ENCODE data around the gene P2RX1.

P2RX1 gene

DNA sequence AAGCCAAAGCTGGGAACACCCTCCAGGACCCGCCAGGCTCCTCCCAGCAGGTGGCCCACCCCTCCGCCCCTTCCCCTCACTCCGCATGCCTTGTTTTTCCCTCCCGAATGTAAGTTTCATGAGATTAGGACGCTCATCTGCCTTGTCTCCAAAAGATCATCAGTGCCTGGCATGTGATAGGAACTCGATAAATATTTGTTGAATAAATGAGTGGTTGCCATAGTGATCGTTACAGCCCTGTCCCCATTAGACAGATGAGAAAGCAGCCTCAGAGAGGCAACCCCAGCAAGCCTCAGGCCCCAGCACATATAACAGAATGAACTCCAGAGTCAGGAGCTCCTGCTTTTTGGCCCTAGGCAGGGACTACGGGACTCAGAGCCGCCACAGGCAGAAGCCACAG lies 28.5 kb downstream of the P2RX1 start:
- no peak for DNase-seq (ENCODE audit: low spot score)

DNA sequence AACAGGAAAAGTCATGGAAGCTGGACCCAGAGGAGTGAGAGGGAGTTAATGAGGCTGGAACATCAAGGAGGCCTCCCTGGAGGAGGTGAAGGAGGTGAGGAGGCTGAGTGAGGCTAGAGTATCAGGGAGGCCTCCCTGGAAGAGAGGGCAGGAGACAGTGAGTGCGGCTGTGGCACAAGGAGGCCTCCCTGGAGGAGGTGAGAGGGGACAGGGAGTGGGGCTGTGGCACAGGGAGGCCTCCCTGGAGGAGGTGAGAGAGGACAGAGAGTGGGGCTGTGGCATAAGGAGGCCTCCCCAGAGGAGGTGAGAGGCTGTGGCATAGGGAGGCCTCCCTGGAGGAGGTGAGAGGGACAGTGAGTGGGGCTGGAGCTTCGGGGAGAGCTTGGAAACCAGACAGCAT lies 28.9 kb downstream of the P2RX1 start:
- DNase-seq (ENCODE audit: low spot score): no peak

DNA sequence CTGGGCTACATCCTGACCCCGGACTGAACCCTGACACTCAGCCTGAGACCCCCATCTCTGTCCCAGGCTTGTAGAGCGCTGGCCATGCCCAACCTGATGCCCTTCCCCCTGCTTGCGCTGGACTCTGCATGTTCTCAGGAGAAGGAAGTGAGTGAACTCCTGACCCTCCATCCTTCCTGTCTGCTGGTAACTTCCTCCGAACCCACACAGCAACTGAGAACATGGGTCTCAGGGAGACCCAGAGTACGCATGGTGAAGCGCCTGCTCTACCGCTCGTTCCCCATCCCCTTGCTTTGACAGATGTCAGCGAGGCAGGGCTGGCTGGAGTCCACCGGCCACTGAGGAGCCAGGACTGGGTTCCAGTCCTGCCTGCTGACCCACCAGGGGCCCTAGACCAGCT lies 29.5 kb downstream of the P2RX1 start:
- no peak for DNase-seq (ENCODE audit: low spot score)

DNA sequence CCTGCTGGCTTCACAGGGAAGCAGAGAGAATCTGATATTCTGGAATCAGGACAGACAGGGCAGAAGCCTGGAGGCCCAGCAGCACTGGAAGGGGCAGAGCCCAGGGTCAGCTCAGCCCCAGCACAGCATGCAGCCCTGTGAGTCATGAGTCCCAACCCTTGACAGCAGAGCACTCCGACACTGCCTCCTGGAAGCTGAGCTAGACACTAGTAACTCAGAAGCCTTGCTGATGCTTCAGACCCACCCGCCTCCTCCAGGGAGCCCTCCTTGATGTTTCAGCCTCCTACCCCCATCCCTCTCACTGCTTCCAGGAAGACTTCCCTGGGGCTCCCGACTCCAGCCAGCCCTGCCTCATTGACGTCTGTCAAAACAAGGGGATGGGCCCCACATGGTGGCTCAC lies 30.3 kb downstream of the P2RX1 start:
- no peak for DNase-seq (ENCODE audit: low spot score)

DNA sequence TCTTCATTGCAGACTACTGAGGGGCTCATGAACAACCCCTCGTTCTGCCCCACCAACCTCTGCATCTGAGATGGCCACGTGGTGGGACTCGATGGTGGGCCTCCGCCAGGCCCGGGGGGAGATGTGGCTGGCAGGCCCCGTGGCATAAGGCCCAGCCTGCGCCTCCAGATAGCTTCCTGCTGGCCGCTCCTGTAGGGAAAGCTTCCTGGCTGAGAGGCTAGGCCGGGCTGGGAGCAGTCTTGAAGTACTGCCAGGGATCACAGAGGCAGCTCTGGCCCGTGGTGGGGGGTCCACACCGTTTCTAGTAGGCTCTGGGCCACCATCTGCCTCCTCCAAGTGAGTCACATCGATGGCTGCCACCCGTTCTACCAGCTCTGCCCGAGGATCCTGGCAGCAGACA lies 31.0 kb downstream of the P2RX1 start:
- no peak for DNase-seq (ENCODE audit: low spot score)

DNA sequence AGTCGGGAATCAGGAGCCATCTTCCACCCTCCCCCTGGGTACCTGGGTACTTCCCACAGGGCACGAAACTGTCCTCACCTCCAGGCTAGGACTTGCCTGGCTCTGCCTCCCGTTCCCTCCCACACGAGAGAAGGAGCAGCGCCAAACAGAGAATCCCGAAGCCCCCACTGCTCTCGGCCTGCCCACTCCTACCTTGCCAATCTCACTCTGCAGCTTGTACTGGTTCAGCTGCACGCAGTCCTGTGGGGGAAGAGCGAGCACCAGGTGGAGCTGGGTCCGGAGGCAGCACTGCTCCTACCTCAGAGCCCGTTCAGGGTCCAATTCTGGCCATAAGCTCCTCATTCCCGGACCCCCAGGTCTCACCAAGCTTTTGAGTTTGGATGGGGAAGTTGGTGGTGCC lies 32.1 kb downstream of the P2RX1 start:
- no peak for DNase-seq (ENCODE audit: low spot score)

DNA sequence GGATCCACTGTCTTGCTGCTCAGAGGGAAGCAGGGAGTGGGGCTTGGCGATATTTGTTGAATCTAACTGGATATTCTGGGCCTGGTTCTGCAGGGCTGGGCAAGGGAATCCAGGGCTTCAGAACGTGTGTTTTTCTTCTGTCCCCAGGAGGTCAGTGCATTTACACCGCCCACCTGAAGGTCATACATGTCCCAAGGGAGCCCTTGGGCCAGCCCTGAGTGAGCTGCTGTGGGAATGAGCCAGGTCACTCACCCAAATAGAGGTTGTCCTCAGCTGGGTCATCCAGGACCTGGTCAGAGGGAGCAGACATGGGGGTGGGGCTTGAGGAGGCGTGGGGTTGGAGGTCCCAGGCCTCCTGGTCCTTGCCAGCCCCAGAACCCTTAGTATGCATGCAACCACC lies 34.0 kb downstream of the P2RX1 start:
- DNase-seq (ENCODE audit: low spot score): no peak

DNA sequence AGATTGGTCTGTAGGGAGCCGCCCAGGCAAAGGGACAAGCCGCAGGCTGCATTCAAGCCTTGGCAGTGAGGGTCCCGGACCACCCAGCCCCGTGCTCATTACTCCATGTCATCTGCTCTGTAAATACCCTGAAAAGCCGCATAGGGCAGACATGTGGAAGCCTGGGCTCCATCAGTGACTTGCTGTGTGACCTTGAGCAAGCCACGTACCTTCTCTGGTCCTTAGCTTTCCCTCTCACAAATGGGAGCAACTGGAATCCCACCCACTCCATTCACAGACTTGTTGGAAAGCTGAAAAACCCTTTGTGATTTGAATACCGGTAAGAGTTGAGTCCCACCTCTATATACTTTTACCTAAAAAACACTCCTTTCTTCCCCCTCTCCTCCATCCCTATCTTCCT lies 35.3 kb downstream of the P2RX1 start:
- DNase-seq (ENCODE audit: low spot score): no peak

DNA sequence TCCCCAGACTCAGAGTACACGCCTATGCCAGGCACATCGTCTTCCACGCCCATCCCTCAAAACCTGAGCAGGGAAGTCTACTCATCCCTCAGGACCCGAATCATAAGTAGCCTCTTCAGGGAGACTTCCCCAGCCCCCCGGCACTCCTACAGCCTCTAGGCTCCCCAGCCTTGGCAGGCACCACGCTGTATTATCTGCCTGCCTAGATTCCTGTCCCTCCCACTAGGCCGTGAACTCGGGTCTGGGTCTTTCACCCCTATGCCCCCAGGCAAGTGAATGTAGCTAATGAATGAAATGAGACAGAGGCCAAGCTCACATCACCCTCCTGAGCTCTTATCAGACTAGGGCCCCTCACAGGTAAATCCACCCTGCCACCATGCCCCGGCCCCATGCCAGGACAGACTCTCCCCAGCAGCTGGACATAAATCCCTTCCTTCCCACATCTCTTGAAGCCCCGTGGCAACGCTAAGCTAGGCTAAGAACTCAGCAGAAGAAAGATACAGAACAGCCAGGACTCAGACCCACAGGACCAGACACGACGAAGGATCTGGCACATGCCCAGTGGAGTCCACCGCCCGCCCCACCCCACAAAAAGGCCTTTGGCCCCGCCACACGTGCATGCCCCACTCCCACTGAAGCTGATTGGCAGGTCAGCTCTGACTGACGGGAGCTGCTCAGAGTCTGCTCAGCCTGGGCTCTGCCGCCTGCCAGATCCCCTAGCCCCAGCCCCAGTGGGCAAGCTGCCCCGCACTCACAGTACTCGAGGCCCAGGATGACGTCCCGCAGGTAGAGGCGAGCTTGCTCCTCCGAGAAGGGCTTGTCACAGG lies 36.5 kb downstream of the P2RX1 start:
- DNase-seq (ENCODE audit: low spot score): no peak

DNA sequence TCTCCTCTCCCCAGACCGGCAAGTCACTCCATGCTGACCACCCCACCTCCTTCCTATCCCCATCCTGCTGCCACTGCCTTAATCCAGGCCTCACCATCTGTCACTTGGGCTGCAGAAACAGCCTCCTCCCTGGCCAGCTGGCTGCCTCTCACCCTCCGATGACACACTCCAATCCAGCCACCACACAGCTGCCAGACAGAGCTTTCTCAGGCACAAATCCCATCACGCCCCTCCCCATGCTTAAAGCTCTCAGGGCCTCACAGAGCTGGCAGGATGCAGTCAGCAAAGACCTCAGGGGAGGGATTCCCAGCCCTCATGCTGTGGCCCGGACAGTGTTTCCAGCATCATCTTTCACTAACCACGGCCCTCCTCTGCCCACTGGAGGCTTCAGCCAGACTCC lies 37.1 kb downstream of the P2RX1 start:
- no peak for DNase-seq (ENCODE audit: low spot score)

DNA sequence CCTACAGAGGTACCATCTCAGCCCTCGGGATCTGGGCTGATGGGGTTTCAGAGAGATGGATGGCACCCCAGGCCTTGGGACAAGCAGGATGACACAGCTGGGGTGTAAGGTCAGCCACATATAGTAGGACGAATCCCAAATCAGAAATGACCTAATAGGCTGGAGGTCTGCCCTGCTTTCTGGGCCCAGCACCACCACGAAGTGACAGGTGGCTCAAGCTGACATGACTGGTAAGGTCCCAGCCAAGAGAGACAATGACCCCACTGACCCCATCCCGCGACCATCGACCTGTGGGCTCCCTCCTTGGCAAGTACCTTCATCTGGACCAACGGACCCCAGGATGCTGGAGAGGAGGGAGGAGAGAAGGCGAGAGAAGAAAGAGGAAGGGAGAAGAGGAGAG lies 39.0 kb downstream of the P2RX1 start:
- no peak for DNase-seq (ENCODE audit: low spot score)

DNA sequence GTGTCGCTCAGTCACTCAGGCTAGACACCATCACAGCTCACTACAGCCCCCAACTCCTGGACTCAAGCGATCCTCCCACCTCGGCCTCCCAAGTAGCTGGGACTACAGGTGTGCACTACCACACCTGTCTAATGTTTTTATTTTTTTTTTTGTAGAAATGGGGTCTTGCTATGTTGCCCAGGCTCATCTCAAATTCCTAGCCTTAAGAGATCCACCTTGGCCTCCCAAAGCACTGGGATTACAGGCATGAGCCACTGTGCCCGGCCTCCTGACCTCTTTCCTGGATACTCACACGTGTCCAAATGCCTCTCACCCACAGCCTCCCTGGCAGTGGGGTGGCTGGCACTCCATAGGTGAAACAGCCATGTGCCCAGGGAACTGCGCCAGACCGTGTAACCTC lies 40.9 kb downstream of the P2RX1 start:
- DNase-seq (ENCODE audit: low spot score): no peak

DNA sequence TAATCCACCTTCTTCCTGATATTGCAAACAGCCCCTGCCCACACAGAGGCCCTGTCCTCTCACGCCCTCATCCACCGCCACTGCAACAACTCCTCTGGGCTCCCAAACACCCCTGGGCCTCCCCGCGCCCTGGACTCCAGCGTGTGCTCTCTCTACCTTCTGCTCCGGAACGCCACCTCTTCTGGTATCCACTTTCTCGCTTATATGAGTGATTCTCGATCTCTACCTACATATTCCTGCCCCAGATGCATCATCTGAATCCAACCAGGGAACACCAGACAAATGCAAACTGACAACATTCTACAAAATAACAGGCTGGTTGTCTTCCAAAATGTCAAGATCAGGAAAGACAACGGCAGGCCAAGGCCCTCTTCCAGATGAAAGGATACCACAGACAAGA lies 42.4 kb downstream of the P2RX1 start:
- DNase-seq (ENCODE audit: low spot score): no peak

DNA sequence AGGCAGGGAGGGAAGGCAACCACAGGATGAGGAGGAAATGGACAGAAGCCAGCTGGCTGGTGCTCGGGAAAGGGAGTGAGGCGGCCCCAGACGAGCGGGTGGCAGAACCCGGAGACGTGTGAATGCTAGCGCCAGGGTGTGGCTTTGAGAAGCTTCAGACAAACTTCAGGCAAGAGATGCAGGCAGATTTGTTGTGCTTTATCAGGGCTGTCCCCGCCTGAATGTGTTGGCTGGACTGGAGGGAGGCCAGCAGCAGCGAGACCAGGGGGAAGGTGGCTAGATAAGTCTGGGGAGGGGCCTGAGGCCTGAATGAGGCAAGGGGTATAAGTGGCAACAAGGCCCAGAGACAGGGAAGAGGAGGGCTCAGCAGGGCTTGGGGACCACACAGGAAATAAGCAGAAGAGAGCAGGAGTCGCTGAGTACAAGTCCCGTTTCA lies 45.4 kb downstream of the P2RX1 start:
- DNase-seq (ENCODE audit: low spot score): no peak

DNA sequence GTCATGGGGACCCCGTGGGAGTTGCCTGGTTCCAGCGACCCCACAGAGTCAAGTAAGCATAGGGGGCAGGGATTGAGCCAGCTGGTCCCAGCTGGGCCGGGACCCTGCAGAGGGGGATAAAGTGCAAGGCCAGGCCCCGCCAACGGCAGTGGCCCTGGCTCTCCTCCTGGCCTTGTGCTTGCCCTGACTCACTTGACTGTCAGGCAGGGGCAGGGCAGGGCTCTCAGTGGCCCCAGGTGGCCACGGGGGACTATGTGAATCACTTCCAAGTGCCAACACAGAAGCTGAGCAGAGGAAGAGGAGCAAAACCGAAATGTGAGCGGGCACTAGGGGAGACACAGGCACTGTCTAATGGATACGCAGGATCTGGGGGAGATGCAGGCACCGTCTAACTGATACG lies 48.7 kb downstream of the P2RX1 start:
- no peak for DNase-seq (ENCODE audit: low spot score)

DNA sequence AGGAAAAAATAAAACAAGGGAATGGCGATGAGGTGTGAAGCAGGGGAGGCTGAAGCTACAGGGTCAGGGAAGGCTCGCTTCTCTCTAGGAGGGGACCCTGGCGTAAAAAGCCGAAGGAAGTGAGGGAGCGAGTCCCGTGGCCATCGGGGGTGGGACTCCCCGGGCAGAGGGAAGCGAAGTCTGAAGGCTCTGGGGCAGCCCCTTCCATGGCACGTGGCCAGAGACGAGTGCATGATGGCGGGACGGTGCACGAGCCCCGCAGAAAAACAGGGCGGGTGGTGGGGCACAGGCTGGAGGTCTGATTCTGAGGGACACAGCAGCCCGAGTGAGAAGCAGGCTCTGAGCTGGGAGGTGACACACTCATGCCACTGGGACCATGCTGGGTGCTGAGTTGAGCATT lies 49.2 kb downstream of the P2RX1 start:
- DNase-seq (ENCODE audit: low spot score): no peak

DNA sequence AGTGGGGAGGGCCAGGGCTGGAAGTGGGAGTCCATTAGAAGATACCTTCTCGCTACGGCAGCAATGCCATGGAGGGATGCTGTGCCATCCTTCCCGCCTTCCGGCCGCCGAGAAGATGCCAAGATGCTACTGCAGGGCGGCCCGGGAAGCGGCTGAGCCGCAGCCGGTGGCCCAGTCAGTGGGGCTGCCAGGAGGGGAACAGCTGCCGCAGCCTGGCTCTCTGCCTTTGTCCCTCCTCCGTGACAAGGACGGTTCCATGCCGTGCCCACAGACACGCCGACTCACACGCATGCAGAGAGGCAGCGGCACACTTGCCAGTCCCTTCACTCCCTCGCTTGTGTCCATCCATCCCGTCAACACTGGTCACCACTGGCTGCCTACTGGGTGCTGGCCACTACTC lies 50.0 kb downstream of the P2RX1 start:
- no peak for DNase-seq (ENCODE audit: low spot score)

DNA sequence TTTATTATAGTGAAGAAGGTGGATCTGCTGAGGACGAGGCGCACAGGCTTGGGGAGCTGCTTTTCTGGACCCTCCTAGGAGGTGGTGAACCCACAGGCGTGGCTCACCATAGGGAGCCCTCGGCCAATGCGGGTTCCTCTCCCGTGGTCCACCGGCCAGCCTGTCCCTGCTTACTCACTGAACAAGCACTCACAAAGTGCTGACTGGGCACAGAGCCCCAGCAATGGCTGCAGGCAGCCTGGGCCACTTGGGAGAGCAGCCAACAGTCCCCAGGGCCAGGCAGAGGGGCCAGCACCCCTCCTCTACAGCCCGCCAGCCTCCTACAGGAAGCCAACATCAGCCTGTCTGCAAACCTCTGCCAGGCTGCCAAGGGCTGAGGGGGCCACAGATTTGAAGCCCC lies 51.1 kb downstream of the P2RX1 start:
- DNase-seq (ENCODE audit: low spot score): no peak

DNA sequence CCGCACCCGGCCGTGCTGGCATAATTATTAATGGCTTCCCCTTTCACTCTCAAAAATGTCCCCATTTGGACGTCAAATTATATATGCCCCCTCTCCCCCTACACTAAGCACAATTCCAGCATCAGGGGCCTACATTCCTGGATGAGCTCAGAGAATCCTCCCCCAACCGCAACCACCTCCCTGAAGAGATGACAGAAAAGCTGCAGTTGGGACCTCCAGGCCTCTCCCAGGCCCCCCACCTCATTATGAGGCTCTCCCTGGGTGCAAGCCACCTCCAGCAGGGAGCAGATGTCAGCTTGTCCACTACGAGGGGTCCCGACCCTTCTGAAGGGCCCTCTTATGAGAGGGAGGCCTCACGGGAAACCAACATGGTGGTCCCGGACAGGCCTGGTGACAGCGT lies 51.7 kb downstream of the P2RX1 start:
- DNase-seq (ENCODE audit: low spot score): no peak

DNA sequence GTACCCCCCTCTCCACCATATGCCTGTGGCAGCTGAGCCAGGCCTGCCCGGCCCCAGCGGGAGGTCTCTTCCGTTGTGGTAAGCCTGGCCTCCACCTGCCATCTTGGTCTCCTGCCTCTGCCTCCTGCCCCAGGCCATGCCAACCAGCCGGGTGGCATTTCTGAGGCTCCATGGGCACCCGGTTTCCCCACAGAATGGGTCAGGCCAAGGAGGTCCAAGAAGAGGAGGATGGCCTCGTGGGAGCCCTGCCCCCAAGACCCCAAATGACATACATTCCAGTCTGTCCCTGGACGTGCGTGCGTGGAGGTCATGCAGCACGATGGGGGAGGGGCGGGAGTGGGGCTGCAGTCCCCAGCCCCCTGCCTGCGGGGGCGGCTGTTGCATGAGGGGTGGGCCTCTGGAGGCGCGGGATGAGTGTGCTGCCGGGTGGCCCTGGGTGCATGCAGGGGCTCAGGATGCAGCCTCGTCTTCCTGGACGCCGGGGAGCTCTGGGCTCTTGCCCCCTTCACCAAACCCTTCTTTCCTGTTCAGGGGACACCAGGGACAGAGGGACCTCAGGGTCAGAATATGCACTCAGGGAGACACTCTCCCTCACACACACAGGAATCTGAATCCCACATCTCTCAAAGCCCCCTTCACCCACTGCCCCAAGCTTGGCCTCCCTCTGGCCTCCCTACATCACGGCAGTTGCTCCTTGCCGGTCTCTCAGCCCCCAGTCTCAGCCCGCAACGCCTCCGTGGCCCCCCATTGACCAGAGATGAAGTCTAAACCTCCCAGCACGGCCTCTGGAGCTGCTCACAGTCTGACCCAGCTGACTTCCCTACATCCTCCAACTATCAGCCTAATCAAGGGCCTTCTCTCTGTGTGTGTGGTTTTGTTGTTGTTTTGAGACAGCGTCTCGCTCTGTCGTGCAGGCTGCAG lies 54.2 kb downstream of the P2RX1 start:
- no peak for DNase-seq (ENCODE audit: low spot score)

DNA sequence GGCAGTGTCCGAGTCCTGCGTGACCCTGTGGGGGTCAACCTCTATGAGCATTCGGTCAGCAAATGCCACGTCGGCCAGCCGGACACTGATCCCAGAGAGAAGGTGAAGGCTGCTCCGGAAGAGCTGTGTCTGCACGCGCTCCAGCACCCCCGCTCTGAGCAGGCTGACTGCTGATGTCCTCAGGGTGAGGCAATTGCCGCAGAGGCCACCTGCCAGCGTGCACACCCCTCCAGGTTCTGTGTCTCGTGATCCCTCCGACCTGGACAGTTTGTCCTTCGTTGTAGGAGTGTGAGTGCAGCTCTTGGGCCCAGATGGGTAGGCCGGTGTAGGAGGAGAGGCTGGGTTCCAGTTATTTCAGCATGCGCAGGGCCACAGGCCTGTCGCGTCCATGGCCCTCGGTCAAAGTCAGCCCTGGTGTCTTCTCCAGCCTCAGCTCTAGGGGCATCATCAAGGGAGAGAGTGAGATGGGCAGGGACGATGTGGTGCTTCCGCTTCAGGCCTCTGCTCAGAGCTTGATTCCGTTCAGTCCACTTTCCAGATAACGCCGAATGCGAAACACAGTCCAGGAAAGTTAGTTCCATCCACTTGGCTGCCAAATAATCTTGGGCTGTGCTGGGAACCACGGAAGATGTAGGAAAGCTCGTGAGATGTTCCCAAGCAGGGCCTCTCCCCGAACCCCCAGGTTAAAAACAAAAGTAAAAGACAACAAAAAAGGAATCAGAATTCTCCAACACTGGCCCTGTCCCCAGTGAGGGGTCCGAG lies 55.1 kb downstream of the P2RX1 start:
- DNase-seq (ENCODE audit: low spot score): no peak

DNA sequence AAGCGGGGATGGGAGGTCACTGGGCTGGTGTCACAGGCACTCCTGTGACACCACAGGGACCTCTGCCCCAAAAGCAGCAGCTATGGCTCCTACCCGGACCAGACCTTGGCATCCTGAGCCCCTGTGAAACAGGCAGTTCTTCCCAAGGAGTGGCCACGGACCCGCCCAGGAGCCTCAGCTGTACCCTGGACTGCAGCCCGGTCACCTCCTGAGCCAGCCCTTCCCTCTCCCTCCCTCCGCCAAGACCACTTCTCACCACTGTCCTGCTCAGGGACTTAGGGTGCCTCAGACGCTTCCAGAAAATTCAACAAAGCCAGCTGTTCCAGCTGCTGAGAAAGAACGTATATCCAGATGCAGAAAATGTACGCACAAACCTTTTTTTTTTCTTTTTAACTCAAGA lies 56.3 kb downstream of the P2RX1 start:
- no peak for DNase-seq (ENCODE audit: low spot score)
